Rectal smooth muscle tissue (tissue), 1 donor: ENCODE results near the gene ANO6.
A peak's percentile ranks its signal among the peaks of the same experiment; 100 is the strongest.

ENCODE experiments used
- H3K27ac ChIP-seq: one replicate; pipeline ENCODE4 v1.7.0; 2013; ENCODE audit warnings: low read depth, low read length, inconsistent platforms
- H3K27me3 ChIP-seq: one replicate; pipeline ENCODE4 v1.7.0; 2013; ENCODE audit warnings: low read length; ENCODE audit not compliant: control insufficient read depth, insufficient read depth
- H3K36me3 ChIP-seq: one replicate; pipeline ENCODE4 v1.7.0; 2013; ENCODE audit warnings: low read length; ENCODE audit not compliant: control insufficient read depth, insufficient read depth
- H3K4me1 ChIP-seq: one replicate; pipeline ENCODE4 v1.7.0; 2013; ENCODE audit warnings: low read length; ENCODE audit not compliant: control insufficient read depth, insufficient read depth
- H3K4me3 ChIP-seq: one replicate; pipeline ENCODE4 v1.7.0; 2013; ENCODE audit warnings: low read length
- H3K9ac ChIP-seq: one replicate; pipeline ENCODE4 v1.7.0; 2013; ENCODE audit warnings: low read length

Gene ANO6

DNA sequence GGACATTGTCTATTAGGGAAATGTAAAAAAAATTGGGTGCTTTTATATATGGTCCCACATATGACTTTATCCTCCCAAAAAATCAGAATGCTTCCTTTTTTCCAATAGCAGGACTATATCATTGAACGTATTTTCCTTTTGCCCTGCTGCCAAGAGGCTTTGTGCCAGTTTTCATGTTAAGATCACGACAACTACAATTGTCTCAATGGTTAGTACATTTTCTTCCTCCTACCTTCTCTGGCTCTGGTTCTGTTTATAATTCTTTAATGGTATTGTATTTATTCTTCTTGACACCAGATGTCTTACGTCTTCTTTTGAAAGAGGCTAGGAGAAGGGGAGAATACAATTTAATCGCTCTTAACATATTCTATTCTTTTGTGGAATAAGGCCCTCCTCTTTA, 106.9 kb downstream of the ANO6 start:
- Histone ChIP-seq H3K9ac (no peak overlapping the region), H3K4me1 (peaks cover 14% of the 10 kb centered on the region), H3K36me3 (no peaks in the 10 kb centered on the region), H3K27me3 (no peaks in the 10 kb centered on the region), H3K4me3 (no peak overlapping the region), H3K27ac (peak overlapping the region; percentile 65)

- Histone ChIP-seq H3K27ac (no peak overlapping the region), H3K4me3 (no peak overlapping the region), H3K27me3 (no peaks in the 10 kb centered on the region), H3K9ac (no peak overlapping the region), H3K36me3 (no peaks in the 10 kb centered on the region), H3K4me1 (peaks cover 14% of the 10 kb centered on the region)
These were observed 108.5 kb downstream of the ANO6 start for GRCh38 chr12:45324391-45324790.

- H3K4me1 ChIP-seq: peaks cover 14% of the 10 kb centered on the region
- H3K9ac ChIP-seq: no peak overlapping the region
- no peak overlapping the region for H3K4me3 ChIP-seq
- H3K27ac ChIP-seq: no peak overlapping the region
- no peaks in the 10 kb centered on the region for H3K27me3 ChIP-seq
- no peaks in the 10 kb centered on the region for H3K36me3 ChIP-seq
These were observed 110.6 kb downstream of the ANO6 start for GRCh38 chr12:45326358-45326975.

GRCh38 chr12:45327823-45328383, 112.0 kb downstream of the ANO6 start:
- H3K4me1 ChIP-seq: peaks cover 9% of the 10 kb centered on the region
- H3K4me3 ChIP-seq: no peak overlapping the region
- no peaks in the 10 kb centered on the region for H3K27me3 ChIP-seq
- H3K27ac ChIP-seq: no peak overlapping the region
- no peak overlapping the region for H3K9ac ChIP-seq
- H3K36me3 ChIP-seq: peaks cover 4% of the 10 kb centered on the region

DNA sequence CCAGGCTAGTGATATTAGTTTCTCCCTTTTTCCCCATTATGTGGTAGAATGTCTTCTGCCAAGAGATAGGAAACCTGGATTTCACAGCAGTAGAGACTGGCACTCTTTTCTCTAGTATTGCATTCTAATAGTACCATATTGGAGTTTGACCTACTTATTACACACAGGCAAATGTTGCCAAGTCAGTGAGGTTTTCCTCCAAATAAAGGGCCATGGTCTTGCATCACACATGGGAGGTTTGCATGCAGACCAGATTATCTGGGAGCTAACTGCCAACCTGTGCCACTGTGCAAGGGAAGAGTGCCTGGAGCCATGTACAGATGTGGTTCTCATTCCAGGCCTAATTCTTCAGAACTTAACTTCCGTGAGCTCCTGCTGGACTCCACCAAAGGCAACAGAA, 113.3 kb downstream of the ANO6 start:
- no peak overlapping the region for H3K9ac ChIP-seq
- no peaks in the 10 kb centered on the region for H3K27me3 ChIP-seq
- no peak overlapping the region for H3K27ac ChIP-seq
- peaks cover 4% of the 10 kb centered on the region for H3K36me3 ChIP-seq
- H3K4me1 ChIP-seq: peaks cover 3% of the 10 kb centered on the region
- no peak overlapping the region for H3K4me3 ChIP-seq

DNA sequence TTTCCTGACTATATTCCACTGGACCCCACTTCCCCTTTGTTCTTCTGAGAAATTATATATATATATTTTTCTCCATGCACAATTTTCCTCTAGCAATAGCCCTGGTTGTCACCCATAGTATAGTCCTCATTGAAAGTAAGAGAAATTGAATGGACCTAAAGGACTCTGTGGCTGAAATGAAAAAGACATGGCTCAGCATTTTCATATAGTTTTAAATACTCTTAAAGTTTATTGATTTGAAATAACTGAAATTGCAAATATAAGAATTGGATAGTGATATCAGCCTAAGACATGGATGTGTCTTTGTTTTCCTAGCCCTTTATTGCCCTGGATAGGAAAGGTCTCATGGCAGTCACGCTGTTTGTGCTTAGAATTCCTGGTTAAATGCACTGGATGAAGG, 113.8 kb downstream of the ANO6 start:
- peaks cover 4% of the 10 kb centered on the region for H3K36me3 ChIP-seq
- H3K27ac ChIP-seq: no peak overlapping the region
- H3K4me3 ChIP-seq: no peak overlapping the region
- H3K4me1 ChIP-seq: peaks cover 3% of the 10 kb centered on the region
- no peaks in the 10 kb centered on the region for H3K27me3 ChIP-seq
- H3K9ac ChIP-seq: no peak overlapping the region

- no peaks in the 10 kb centered on the region for H3K27me3 ChIP-seq
- no peak overlapping the region for H3K9ac ChIP-seq
- no peak overlapping the region for H3K27ac ChIP-seq
- H3K4me1 ChIP-seq: peaks cover 2% of the 10 kb centered on the region
- peaks cover 4% of the 10 kb centered on the region for H3K36me3 ChIP-seq
- H3K4me3 ChIP-seq: no peak overlapping the region
These were observed 115.7 kb downstream of the ANO6 start for GRCh38 chr12:45331552-45331951.

DNA sequence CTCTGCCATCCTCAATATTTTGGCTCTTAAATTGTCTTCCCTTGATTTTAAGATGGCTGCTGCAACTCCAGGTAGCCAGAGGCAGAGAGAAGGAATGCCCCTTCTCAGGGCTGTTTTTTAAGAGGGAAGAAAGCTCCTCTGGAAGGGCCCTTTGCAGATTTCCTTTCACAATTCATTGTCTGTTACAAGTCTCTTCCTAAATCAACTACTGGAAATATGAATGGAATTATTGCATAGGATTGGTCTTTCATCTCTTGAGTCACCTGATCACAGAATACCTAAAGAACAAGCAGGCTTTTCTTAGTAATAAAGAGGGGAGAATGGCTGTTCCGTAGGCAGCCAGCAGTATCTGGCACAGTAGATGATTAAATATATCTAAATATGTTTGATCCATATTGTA, 118.5 kb downstream of the ANO6 start:
- no peak overlapping the region for H3K9ac ChIP-seq
- no peak overlapping the region for H3K27ac ChIP-seq
- H3K36me3 ChIP-seq: peaks cover 4% of the 10 kb centered on the region
- no peak overlapping the region for H3K4me3 ChIP-seq
- H3K27me3 ChIP-seq: no peaks in the 10 kb centered on the region
- peaks cover 11% of the 10 kb centered on the region for H3K4me1 ChIP-seq

DNA sequence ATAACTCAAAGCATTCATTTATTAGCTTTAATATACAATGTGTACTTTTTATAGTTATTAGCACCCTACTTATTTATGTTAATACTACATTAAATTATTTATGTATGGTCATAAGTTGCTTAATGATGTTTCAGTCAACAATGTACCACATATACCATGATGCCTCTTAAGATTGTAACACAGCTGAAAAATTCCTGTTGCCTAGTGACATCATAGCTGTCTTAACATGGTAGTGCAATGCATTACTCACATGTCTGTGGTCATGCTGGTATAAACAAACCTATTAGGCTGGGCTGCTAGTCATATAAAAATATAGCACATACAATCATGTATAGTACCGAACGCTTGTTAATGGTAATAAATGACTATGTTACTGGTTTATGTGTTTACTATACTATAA, 120.4 kb downstream of the ANO6 start:
- no peak overlapping the region for H3K4me3 ChIP-seq
- no peak overlapping the region for H3K9ac ChIP-seq
- H3K27me3 ChIP-seq: no peaks in the 10 kb centered on the region
- peaks cover 17% of the 10 kb centered on the region for H3K4me1 ChIP-seq
- H3K36me3 ChIP-seq: peaks cover 4% of the 10 kb centered on the region
- H3K27ac ChIP-seq: no peak overlapping the region

- H3K4me1 ChIP-seq: peaks cover 17% of the 10 kb centered on the region
- no peak overlapping the region for H3K27ac ChIP-seq
- H3K27me3 ChIP-seq: no peaks in the 10 kb centered on the region
- H3K4me3 ChIP-seq: no peak overlapping the region
- H3K36me3 ChIP-seq: no peaks in the 10 kb centered on the region
- no peak overlapping the region for H3K9ac ChIP-seq
These were observed 121.1 kb downstream of the ANO6 start for GRCh38 chr12:45336762-45337596.

DNA sequence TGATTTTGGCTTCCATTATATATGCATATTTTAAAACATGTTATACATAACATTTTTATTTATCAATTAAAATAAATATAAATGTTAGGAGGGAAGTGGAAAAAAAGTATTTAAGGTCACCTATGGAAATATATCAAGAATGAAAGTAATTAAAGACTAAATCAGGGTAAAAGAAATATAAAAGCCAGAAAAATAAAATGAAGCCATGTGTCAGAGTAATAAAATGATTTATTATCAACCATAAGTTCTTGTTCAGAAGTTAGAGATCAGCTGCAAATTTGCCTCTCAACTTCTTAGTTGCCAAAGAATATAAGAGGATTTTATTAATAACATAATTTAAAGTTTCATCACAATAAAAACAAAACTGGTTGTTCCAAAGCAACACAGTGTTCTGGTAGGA, 121.9 kb downstream of the ANO6 start:
- peak overlapping the region; percentile 57 for H3K27ac ChIP-seq
- no peak overlapping the region for H3K9ac ChIP-seq
- H3K4me1 ChIP-seq: peaks cover 17% of the 10 kb centered on the region

GRCh38 chr12:45338272-45338671, 122.4 kb downstream of the ANO6 start:
- no peaks in the 10 kb centered on the region for H3K36me3 ChIP-seq
- H3K27ac ChIP-seq: peak overlapping the region; percentile 57
- no peak overlapping the region for H3K9ac ChIP-seq
- H3K27me3 ChIP-seq: no peaks in the 10 kb centered on the region
- H3K4me3 ChIP-seq: no peak overlapping the region
- H3K4me1 ChIP-seq: peaks cover 17% of the 10 kb centered on the region

More for the DNA sequence above, 121.9 kb downstream of the ANO6 start:
- H3K36me3 ChIP-seq: no peaks in the 10 kb centered on the region
- H3K4me3 ChIP-seq: no peak overlapping the region
- H3K27me3 ChIP-seq: no peaks in the 10 kb centered on the region
